Epithelial cell of esophagus (primary cell): ENCODE measurements around the gene SLC40A1.
A peak's percentile ranks its signal among the peaks of the same experiment; 100 is the strongest.

Source experiments
- DNase-seq: peaks from one replicate; pipeline ENCODE4 v3.0.0; 2010; ENCODE audit warnings: low read depth
- H3K4me3 ChIP-seq: 2 replicates; pipeline ENCODE4 v1.5.1; 2011; ENCODE audit warnings: mild to moderate bottlenecking, low read length, control low read depth
- CTCF ChIP-seq: IDR thresholded peaks from 2 replicates; pipeline ENCODE4 v1.5.1; 2011; ENCODE audit warnings: low read depth, mild to moderate bottlenecking, low read length, control low read depth, inconsistent platforms; ENCODE audit not compliant: insufficient read depth; ENCODE audit errors: missing control alignments

Gene SLC40A1

GRCh38 chr2:189530965-189531637, 49.5 kb downstream of the SLC40A1 start:
- TF ChIP-seq CTCF = no peak
- no peak for DNase-seq
- no peak overlapping the region for H3K4me3 ChIP-seq

- TF ChIP-seq CTCF = no peak
- no peak overlapping the region for H3K4me3 ChIP-seq
- no peak for DNase-seq
Observed at GRCh38 chr2:189528617-189529016, 52.0 kb downstream of the SLC40A1 start.

- DNase-seq = peak; percentile 11
Observed at GRCh38 chr2:189527812-189528592, 52.6 kb downstream of the SLC40A1 start.

GRCh38 chr2:189527041-189527750, 53.4 kb downstream of the SLC40A1 start:
- TF ChIP-seq CTCF = no peak
- DNase-seq = no peak
- H3K4me3 ChIP-seq = no peak overlapping the region

More at GRCh38 chr2:189527812-189528592, 52.6 kb downstream of the SLC40A1 start:
- no peak overlapping the region for H3K4me3 ChIP-seq
- TF ChIP-seq CTCF = no peak

GRCh38 chr2:189526241-189526640, 54.3 kb downstream of the SLC40A1 start:
- no peak for DNase-seq
- no peak for TF ChIP-seq CTCF
- no peak overlapping the region for H3K4me3 ChIP-seq

- H3K4me3 ChIP-seq = no peak overlapping the region
- DNase-seq = no peak
- no peak for TF ChIP-seq CTCF
Observed at GRCh38 chr2:189524746-189525145, 55.8 kb downstream of the SLC40A1 start.
